ENCODE measurements around the gene NSUN4.

The NSUN4 gene

GRCh38 chr1:46341222-46342083 lies 846 bp downstream of the NSUN4 start:
- peaks cover 44% of the 10 kb centered on the region for H3K4me1 ChIP-seq (ENCODE audit: insufficient read depth, low read length, poor library complexity, severe bottlenecking)
- peaks cover 22% of the 10 kb centered on the region for H4K20me1 ChIP-seq (ENCODE audit: insufficient read depth, low read length, poor library complexity, severe bottlenecking)
- no peaks in the 10 kb centered on the region for H3F3A ChIP-seq (ENCODE audit: low read depth)
- TF ChIP-seq CTCF (conservative IDR thresholded peaks at IDR 0.05; ENCODE audit: low read length) (no peak), EZH2phosphoT487 (IDR thresholded peaks at IDR 0.05; ENCODE audit: borderline replicate concordance) (no peak)
- no peaks in the 10 kb centered on the region; the same call in 1 of the 2 replicates for H3K36me3 ChIP-seq (ENCODE audit: insufficient read depth, low read length)
- peak overlapping the region; percentile 97; the same call in 1 of the 2 replicates for H2AFZ ChIP-seq (ENCODE audit: low read length)
- peak overlapping the region; percentile 96 for H3K9ac ChIP-seq (ENCODE audit: low read depth, low read length, poor library complexity, severe bottlenecking)
- H3K27me3 ChIP-seq (ENCODE audit: insufficient read depth, low read length, poor library complexity, severe bottlenecking) = no peaks in the 10 kb centered on the region
- peak overlapping the region; percentile 100 for H3K4me2 ChIP-seq (ENCODE audit: low read depth, low read length, poor library complexity, severe bottlenecking)
- no peaks in the 10 kb centered on the region for H3K9me2 ChIP-seq (replicated peaks; ENCODE audit: low read depth, low read length)
- peaks cover 51% of the 10 kb centered on the region for H3K79me2 ChIP-seq (ENCODE audit: insufficient read depth, low read length)
- no peaks in the 10 kb centered on the region for H3K9me3 ChIP-seq (ENCODE audit: insufficient read depth, low read depth, low read length)
- H3K4me3 ChIP-seq (ENCODE audit: low read length, poor library complexity, severe bottlenecking) = peak overlapping the region; percentile 99

- Histone ChIP-seq H4K20me1 (ENCODE audit: insufficient read depth, low read length, poor library complexity, severe bottlenecking) (peaks cover 22% of the 10 kb centered on the region), H3F3A (ENCODE audit: low read depth) (no peaks in the 10 kb centered on the region), H3K4me2 (ENCODE audit: low read depth, low read length, poor library complexity, severe bottlenecking) (peak overlapping the region; percentile 100), H3K79me2 (ENCODE audit: insufficient read depth, low read length) (peaks cover 51% of the 10 kb centered on the region), H3K9me3 (ENCODE audit: insufficient read depth, low read depth, low read length) (no peaks in the 10 kb centered on the region), H3K27me3 (ENCODE audit: insufficient read depth, low read length, poor library complexity, severe bottlenecking) (no peaks in the 10 kb centered on the region), H3K9me2 (replicated peaks; ENCODE audit: low read depth, low read length) (no peaks in the 10 kb centered on the region), H3K9ac (ENCODE audit: low read depth, low read length, poor library complexity, severe bottlenecking) (peak overlapping the region; percentile 96), H2AFZ (ENCODE audit: low read length) (no peak overlapping the region), H3K36me3 (ENCODE audit: insufficient read depth, low read length) (peaks cover 2% of the 10 kb centered on the region; the same call in 1 of the 2 replicates), H3K4me3 (ENCODE audit: low read length, poor library complexity, severe bottlenecking) (peak overlapping the region; percentile 99), H3K4me1 (ENCODE audit: insufficient read depth, low read length, poor library complexity, severe bottlenecking) (peaks cover 44% of the 10 kb centered on the region)
- no peak for TF ChIP-seq EZH2phosphoT487 (IDR thresholded peaks at IDR 0.05; ENCODE audit: borderline replicate concordance)
- peak; percentile 68 for TF ChIP-seq CTCF (conservative IDR thresholded peaks at IDR 0.05; ENCODE audit: low read length)
Observed at GRCh38 chr1:46342084-46342656, 1.6 kb downstream of the NSUN4 start.

GRCh38 chr1:46342677-46343350 lies 2.2 kb downstream of the NSUN4 start:
- peak overlapping the region; percentile 99 for H3K4me3 ChIP-seq (ENCODE audit: low read length, poor library complexity, severe bottlenecking)
- H3K9me2 ChIP-seq (replicated peaks; ENCODE audit: low read depth, low read length) = no peaks in the 10 kb centered on the region
- peaks cover 44% of the 10 kb centered on the region for H3K4me1 ChIP-seq (ENCODE audit: insufficient read depth, low read length, poor library complexity, severe bottlenecking)
- no peak for TF ChIP-seq EZH2phosphoT487 (IDR thresholded peaks at IDR 0.05; ENCODE audit: borderline replicate concordance)
- TF ChIP-seq CTCF (conservative IDR thresholded peaks at IDR 0.05; ENCODE audit: low read length) = no peak
- H3K9ac ChIP-seq (ENCODE audit: low read depth, low read length, poor library complexity, severe bottlenecking) = peak overlapping the region; percentile 4
- H4K20me1 ChIP-seq (ENCODE audit: insufficient read depth, low read length, poor library complexity, severe bottlenecking) = peaks cover 22% of the 10 kb centered on the region
- H3K79me2 ChIP-seq (ENCODE audit: insufficient read depth, low read length) = peaks cover 51% of the 10 kb centered on the region
- H3F3A ChIP-seq (ENCODE audit: low read depth) = no peaks in the 10 kb centered on the region
- H3K27me3 ChIP-seq (ENCODE audit: insufficient read depth, low read length, poor library complexity, severe bottlenecking) = no peaks in the 10 kb centered on the region
- H3K36me3 ChIP-seq (ENCODE audit: insufficient read depth, low read length) = peaks cover 7% of the 10 kb centered on the region; the same call in 1 of the 2 replicates
- no peak overlapping the region for H2AFZ ChIP-seq (ENCODE audit: low read length)
- H3K4me2 ChIP-seq (ENCODE audit: low read depth, low read length, poor library complexity, severe bottlenecking) = peak overlapping the region; percentile 100
- no peaks in the 10 kb centered on the region for H3K9me3 ChIP-seq (ENCODE audit: insufficient read depth, low read depth, low read length)

All from Loucy (cell line).